H1 (cell line): Measurements from ENCODE around the gene PIAS4. TPM values are rescaled to one million over a fixed set of nuclear protein-coding genes. Genes with fewer than 3 reads are reported as not detected.

Experiments used
- ATF2 ChIP-seq: IDR thresholded peaks from 2 replicates; pipeline ENCODE4 v1.6.1; 2012; ENCODE audit warnings: low read length, inconsistent platforms
- CEBPB ChIP-seq: IDR thresholded peaks from 2 replicates; pipeline ENCODE4 v1.6.1; 2012; ENCODE audit warnings: low read depth, low read length
- GTF2F1 ChIP-seq: IDR thresholded peaks from 2 replicates; pipeline ENCODE4 v1.6.1; 2012; ENCODE audit warnings: low read depth, low read length, improper control_type of control experiment, borderline replicate concordance
- polyA plus RNA-seq, 7 experiments: library from polyadenylated mRNA; depleted of rRNA in 3 of 7; stranded (reverse) in 5 of 7; unstranded in 2 of 7; fragments of >200 nt in 5 of 7; fragments of 200-250 nt in 2 of 7; gene quantifications; 1 replicate in 5 of 7; 2 replicates in 1 of 7; 4 replicates in 1 of 7; pipeline versions ENCODE4 v1.2.1 to v1.2.3, GENCODE V29; 2011 to 2013; ENCODE audit warnings: missing spikeins in 2 of 7, mixed read lengths in 2 of 7
- total RNA-seq: library from RNA; stranded (reverse); fragmentation: NEBNext Ultra II Directional; extraction: Animal tissue kit (Norgen Biotek cat#: 25700); gene quantifications from 2 replicates; pipeline ENCODE4 v1.2.1, GENCODE V29; 2021

Gene PIAS4
- total and polyA plus RNA-seq, 2 of the 8 experiments (the other 6 are each of a cell fraction or from before 2014, with no cell fraction given) = 30.2 to 51.4 TPM

DNA sequence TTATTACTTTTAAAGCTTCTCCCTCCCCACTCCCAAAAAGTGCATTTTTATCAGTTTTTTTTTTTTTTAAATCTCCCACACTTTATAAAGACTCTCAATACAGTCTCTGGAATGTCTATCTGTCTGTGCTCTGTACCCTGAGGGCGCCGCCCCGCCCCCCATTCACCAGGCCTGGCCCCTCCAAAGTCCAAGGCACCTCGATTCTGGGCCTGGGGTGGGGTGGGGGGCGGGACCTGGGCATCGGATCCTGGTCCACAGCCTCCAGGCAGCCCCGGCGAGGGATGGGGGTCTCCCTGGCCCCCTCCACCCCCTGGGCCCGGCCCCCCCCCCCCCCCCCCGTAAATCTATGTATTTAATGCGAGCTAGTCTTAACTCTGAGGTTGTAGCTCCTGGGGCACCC, 35.9 kb downstream of the PIAS4 start (continued):
- TF ChIP-seq ATF2 (no peak), CEBPB (no peak), GTF2F1 (no peak)
